Common myeloid progenitor, CD34-positive (primary cell): ENCODE results near the gene UBTD1.
A peak's percentile ranks its signal among the peaks of the same experiment; 100 is the strongest.

Source experiments
- CTCF ChIA-PET: fragments of 350-600 bp; sonication (Branson Sonifier 250); formaldehyde crosslinking; loops from one replicate; lab custom pipeline; 2021; ENCODE audit warnings: antibody characterized with exemption; lab: Charles Lee
- POLR2A ChIA-PET: fragments of 350-600 bp; sonication (Branson Sonifier 250); formaldehyde crosslinking; loops from one replicate; lab custom pipeline; 2021; ENCODE audit warnings: antibody characterized with exemption; lab: Charles Lee
- DNase-seq, 3 donors: peaks; one replicate each; pipeline versions ENCODE4 v3.0.0 to v3.0.0-alpha.2; 2013
- H3K27ac ChIP-seq, 2 experiments: 1 replicate in 1 of 2; 2 replicates in 1 of 2; pipeline ENCODE4 v1.7.0; 2013; ENCODE audit warnings: inconsistent platforms in 2 of 2, low read length in 2 of 2, mild to moderate bottlenecking in 2 of 2, low read depth in 1 of 2, moderate library complexity in 1 of 2; ENCODE audit not compliant: severe bottlenecking in 2 of 2, insufficient read depth in 1 of 2, poor library complexity in 1 of 2
- H3K27me3 ChIP-seq, 5 experiments: replicated peaks in 2 of 5; 1 replicate in 3 of 5; 2 replicates in 2 of 5; pipeline versions ENCODE4 v1.6.1 to v1.7.0; 2013; ENCODE audit warnings: low read length in 4 of 5, mild to moderate bottlenecking in 2 of 5, moderate library complexity in 2 of 5, inconsistent platforms in 1 of 5; ENCODE audit not compliant: insufficient read depth in 5 of 5, control insufficient read depth in 4 of 5
- H3K36me3 ChIP-seq, 4 experiments: 1 replicate in 2 of 4; 2 replicates in 2 of 4; pipeline versions ENCODE4 v1.6.1 to v1.7.0; 2013; ENCODE audit warnings: low read length in 3 of 4, control low read depth in 1 of 4, mild to moderate bottlenecking in 1 of 4; ENCODE audit not compliant: control insufficient read depth in 4 of 4, insufficient read depth in 4 of 4
- H3K4me1 ChIP-seq, 4 experiments: 1 replicate in 3 of 4; 2 replicates in 1 of 4; pipeline versions ENCODE4 v1.6.1 to v1.7.1; 2013; ENCODE audit warnings: low read length in 3 of 4, mild to moderate bottlenecking in 3 of 4, control low read depth in 1 of 4, inconsistent platforms in 1 of 4, moderate library complexity in 1 of 4; ENCODE audit not compliant: control insufficient read depth in 4 of 4, insufficient read depth in 4 of 4; ENCODE audit errors: control extremely low read depth in 1 of 4
- H3K4me3 ChIP-seq, 7 experiments: 1 replicate in 4 of 7; 2 replicates in 3 of 7; pipeline versions ENCODE4 v1.5.1 to v1.7.0; 2013; ENCODE audit warnings: mild to moderate bottlenecking in 7 of 7, low read length in 6 of 7, moderate library complexity in 6 of 7, inconsistent platforms in 2 of 7, low read depth in 2 of 7, control low read depth in 1 of 7; ENCODE audit not compliant: insufficient read depth in 4 of 7, control insufficient read depth in 1 of 7; ENCODE audit errors: extremely low read depth in 1 of 7
- H3K9me3 ChIP-seq, 5 experiments: 1 replicate in 4 of 5; 2 replicates in 1 of 5; pipeline versions ENCODE4 v1.6.1 to v1.7.1; 2013; ENCODE audit warnings: low read length in 4 of 5, mild to moderate bottlenecking in 2 of 5, inconsistent platforms in 1 of 5, low read depth in 1 of 5, moderate library complexity in 1 of 5; ENCODE audit not compliant: control insufficient read depth in 4 of 5, insufficient read depth in 2 of 5; ENCODE audit errors: control extremely low read depth in 1 of 5
- WGBS: methylation state at CpG from one replicate; pipeline ENCODE4 v1.1.5; 2013; ENCODE audit not compliant: insufficient coverage; 5-methylcytosine and 5-hydroxymethylcytosine counted together

Gene UBTD1

GRCh38 chr10:97494151-97494550 lies 4.6 kb upstream of the UBTD1 start:
- H3K36me3 ChIP-seq: peaks cover 2 to 5% (median 4%) of the 10 kb centered on the region in 4 experiments
- no peak overlapping the region for H3K27ac ChIP-seq
- CTCF ChIA-PET: no interaction called here
- POLR2A ChIA-PET: no interaction called here
- no peak for DNase-seq
- H3K27me3 ChIP-seq: peaks cover 0 to under 1% (median 0%) of the 10 kb centered on the region in 5 experiments
- 100% methylated on average over 1 of the region's 2 CpGs for WGBS
- H3K4me1 ChIP-seq: peaks cover 6 to 33% (median 24%) of the 10 kb centered on the region in 4 experiments
- no peak overlapping the region for H3K4me3 ChIP-seq
- no peaks in the 10 kb centered on the region for H3K9me3 ChIP-seq

- H3K9me3 ChIP-seq: no peaks in the 10 kb centered on the region
- H3K4me1 ChIP-seq: peaks cover 6 to 42% (median 32%) of the 10 kb centered on the region in 4 experiments
- peak in 1 of 3 donors; percentile 21 for DNase-seq
- H3K4me3 ChIP-seq: no peak overlapping the region
- no peak overlapping the region for H3K27ac ChIP-seq
- 48% methylated on average over 6 of the region's 7 CpGs for WGBS
- peaks cover 0 to 9% (median 5%) of the 10 kb centered on the region in 5 experiments for H3K27me3 ChIP-seq
- ChIA-PET CTCF (interaction anchor here (0.6 to 1.5 kb wide), 3 partner anchors 11 to 58 kb away, joined by 3 to 5 read pairs (median 4); no protein-coding TSS in a partner anchor), POLR2A (no interaction called here)
- peaks cover 2 to 5% (median 4%) of the 10 kb centered on the region in 4 experiments for H3K36me3 ChIP-seq
These were observed 3.7 kb upstream of the UBTD1 start for GRCh38 chr10:97494863-97495506.

- H3K27me3 ChIP-seq: peaks cover 8 to 27% (median 14%) of the 10 kb centered on the region in 5 experiments
- H3K27ac ChIP-seq: peak overlapping the region; percentile 68 to 87
- CTCF ChIA-PET: no interaction called here
- H3K9me3 ChIP-seq: no peaks in the 10 kb centered on the region
- POLR2A ChIA-PET: no interaction called here
- H3K4me3 ChIP-seq: peak overlapping the region; percentile 77 to 99 (median 92)
- DNase-seq: peak; percentile 58 to 69 (median 67)
- 0% methylated on average over 19 of the region's 22 CpGs for WGBS
- peaks cover 8 to 39% (median 33%) of the 10 kb centered on the region in 4 experiments for H3K4me1 ChIP-seq
- H3K36me3 ChIP-seq: peaks cover 2 to 5% (median 4%) of the 10 kb centered on the region in 4 experiments
These were observed 1.1 kb upstream of the UBTD1 start for GRCh38 chr10:97497572-97498075.

GRCh38 chr10:97498076-97498840 lies 466 bp upstream of the UBTD1 start, which contains the start of gene MMS19:
Gene MMS19, minus strand, starts transcription at chr10:97498422. Its CDS starts 38 bp downstream, at chr10:97498384.
- H3K4me1 ChIP-seq: peaks cover 8 to 39% (median 33%) of the 10 kb centered on the region in 4 experiments
- POLR2A ChIA-PET: no interaction called here
- peak; percentile 96 to 98 (median 98) for DNase-seq
- peak within 1 kb of the TSS; percentile 68 to 87 for H3K27ac ChIP-seq
- CTCF ChIA-PET: interaction anchor here (0.9 kb wide), 1 partner anchor 12 kb away, joined by 3 read pairs; no protein-coding TSS in a partner anchor
- H3K9me3 ChIP-seq: no peaks in the 10 kb centered on the region
- peaks cover 0 to 2% (median under 1%) of the 10 kb centered on the region in 4 experiments for H3K36me3 ChIP-seq
- H3K4me3 ChIP-seq: peak within 1 kb of the TSS; percentile 77 to 99 (median 92)
- peaks cover 8 to 27% (median 14%) of the 10 kb centered on the region in 5 experiments for H3K27me3 ChIP-seq
- under 1% methylated on average over 57 of the region's 73 CpGs for WGBS

- Histone ChIP-seq H3K36me3 (no peaks in the 10 kb centered on the region), H3K4me1 (peaks cover 8 to 39% (median 33%) of the 10 kb centered on the region in 4 experiments), H3K27me3 (peaks cover 8 to 27% (median 14%) of the 10 kb centered on the region in 5 experiments), H3K4me3 (peak overlapping the region; percentile 77 to 99 (median 92)), H3K9me3 (no peaks in the 10 kb centered on the region), H3K27ac (no peak overlapping the region)
- ChIA-PET POLR2A (no interaction called here), CTCF (interaction anchor here (0.7 to 1.6 kb wide), 6 partner anchors 11 to 72 kb away, joined by 3 to 4 read pairs (median 3); partner anchors contain the start of gene ANKRD2)
- WGBS: 1% methylated on average over 41 of the region's 41 CpGs
- DNase-seq: peak; percentile 12 to 35 (median 27)
These were observed 1.0 kb downstream of the UBTD1 start for GRCh38 chr10:97499561-97500296.

GRCh38 chr10:97500297-97500575 lies 1.5 kb downstream of the UBTD1 start:
- ChIA-PET POLR2A (no interaction called here), CTCF (interaction anchor here (0.7 to 1.6 kb wide), 5 partner anchors 16 to 72 kb away, joined by 3 to 6 read pairs (median 4); partner anchors contain the start of gene ANKRD2)
- WGBS: 55% methylated on average over 2 of the region's 2 CpGs
- DNase-seq: no peak
- Histone ChIP-seq H3K27ac (no peak overlapping the region), H3K27me3 (peaks cover 8 to 27% (median 14%) of the 10 kb centered on the region in 5 experiments), H3K4me3 (peak overlapping the region in 1 of 7 experiments; percentile 95), H3K4me1 (peaks cover 8 to 37% (median 29%) of the 10 kb centered on the region in 4 experiments), H3K9me3 (no peaks in the 10 kb centered on the region), H3K36me3 (no peaks in the 10 kb centered on the region)
